H1 (cell line): Measurements from ENCODE around the gene TMIGD2. TPM values are rescaled to one million over a fixed set of nuclear protein-coding genes. Genes with fewer than 3 reads are reported as not detected.

Source experiments
- CTCF ChIA-PET: fragments of 300-600 bp; sonication (Branson Sonifier 250); formaldehyde crosslinking; loops from one replicate; lab custom pipeline; 2021; ENCODE audit not compliant: partially characterized antibody; lab: Charles Lee
- POLR2A ChIA-PET: fragments of 300-600 bp; sonication (Branson Sonifier 250); formaldehyde crosslinking; loops from one replicate; lab custom pipeline; 2021; ENCODE audit warnings: inconsistent platforms; ENCODE audit not compliant: partially characterized antibody; lab: Charles Lee
- DNase-seq, 2 experiments: peaks; one replicate each; pipeline versions ENCODE4 v3.0.0 to v3.0.0-alpha.2; 2010 to 2022; ENCODE audit warnings: low spot score in 2 of 2, low read depth in 1 of 2, mixed read lengths in 1 of 2
- FAIRE-seq: peaks from 2 replicates; lab custom pipeline; 2011; peaks lifted over from hg19 to GRCh38; lab: Jason Lieb, UNC
- H2AFZ ChIP-seq: 2 replicates; pipeline ENCODE4 v1.8.1; 2012; ENCODE audit warnings: low read length, inconsistent platforms
- H2AK5ac ChIP-seq: 2 replicates; pipeline ENCODE4 v1.6.1; 2013; ENCODE audit warnings: low read depth, low read length
- H2BK120ac ChIP-seq: replicated peaks from 2 replicates; pipeline ENCODE3; 2013; ENCODE audit warnings: low read depth, low read length, inconsistent platforms
- H2BK12ac ChIP-seq: 2 replicates; pipeline ENCODE4 v1.6.1; 2013; ENCODE audit warnings: low read depth, low read length
- H2BK15ac ChIP-seq: 2 replicates; pipeline ENCODE4 v1.6.1; 2013; ENCODE audit warnings: low read length
- H2BK20ac ChIP-seq: 2 replicates; pipeline ENCODE4 v1.6.1; 2013; ENCODE audit warnings: low read length
- H2BK5ac ChIP-seq: 2 replicates; pipeline ENCODE4 v1.6.1; 2013; ENCODE audit warnings: low read depth, low read length
- H3K14ac ChIP-seq: 2 replicates; pipeline ENCODE4 v1.6.1; 2013; ENCODE audit warnings: inconsistent platforms; ENCODE audit not compliant: insufficient read length
- H3K18ac ChIP-seq: 2 replicates; pipeline ENCODE4 v1.6.1; 2013; ENCODE audit warnings: low read length; ENCODE audit errors: extremely low read depth
- H3K23ac ChIP-seq: 2 replicates; pipeline ENCODE4 v1.6.1; 2013; ENCODE audit warnings: inconsistent platforms; ENCODE audit not compliant: insufficient read length
- H3K23me2 ChIP-seq: 2 replicates; pipeline ENCODE4 v1.6.1; 2013; ENCODE audit warnings: low read depth, low read length
- H3K27ac ChIP-seq: 2 replicates; pipeline ENCODE4 v1.6.1; 2011; ENCODE audit warnings: low read depth, low read length, inconsistent platforms
- H3K27me3 ChIP-seq, 4 experiments: replicated peaks in 1 of 4; 1 replicate in 1 of 4; 2 replicates in 3 of 4; pipeline versions ENCODE4 v1.6.1 to v1.8.1; 2011 to 2013; ENCODE audit warnings: low read length in 3 of 4, mild to moderate bottlenecking in 3 of 4, inconsistent platforms in 2 of 4, mixed read lengths in 2 of 4, moderate library complexity in 1 of 4; ENCODE audit not compliant: control insufficient read depth in 3 of 4, insufficient read depth in 3 of 4; ENCODE audit errors: extremely low read depth in 1 of 4
- H3K36me3 ChIP-seq, 4 experiments: 2 replicates each; pipeline versions ENCODE4 v1.6.1 to v1.8.1; 2011 to 2013; ENCODE audit warnings: mild to moderate bottlenecking in 4 of 4, low read length in 3 of 4, moderate library complexity in 2 of 4, control low read depth in 1 of 4, inconsistent platforms in 1 of 4; ENCODE audit not compliant: insufficient read depth in 4 of 4, control insufficient read depth in 2 of 4
- H3K4ac ChIP-seq: replicated peaks from 2 replicates; pipeline ENCODE3; 2013; ENCODE audit warnings: low read length, low read depth, mixed read lengths, inconsistent platforms; ENCODE audit not compliant: insufficient read length
- H3K4me1 ChIP-seq, 4 experiments: replicated peaks in 1 of 4; 1 replicate in 1 of 4; 2 replicates in 3 of 4; pipeline versions ENCODE4 v1.6.1 to v1.8.1; 2011 to 2013; ENCODE audit warnings: low read length in 3 of 4, inconsistent platforms in 2 of 4, mixed read lengths in 1 of 4; ENCODE audit not compliant: insufficient read depth in 4 of 4, control insufficient read depth in 3 of 4
- H3K4me2 ChIP-seq, 2 experiments: 2 replicates each; pipeline versions ENCODE4 v1.6.1 to v1.8.1; 2011 to 2013; ENCODE audit warnings: low read depth in 2 of 2, low read length in 2 of 2, control low read depth in 1 of 2, inconsistent platforms in 1 of 2, mild to moderate bottlenecking in 1 of 2; ENCODE audit not compliant: insufficient read depth in 1 of 2
- H3K4me3 ChIP-seq, 4 experiments: fragments of 200-600, 300-600 bp in 1 of 4; sonication (generic), shearing (Covaris generic), sonication (Bioruptor Twin) in 1 of 4; 2 replicates each; pipeline versions ENCODE4 v1.5.1 to v1.8.1; 2011 to 2016; ENCODE audit warnings: low read length in 4 of 4, low read depth in 3 of 4, control low read depth in 2 of 4, inconsistent platforms in 2 of 4, mild to moderate bottlenecking in 2 of 4, mixed read lengths in 1 of 4, moderate library complexity in 1 of 4; ENCODE audit not compliant: insufficient read depth in 2 of 4; ENCODE audit errors: extremely low read depth in 1 of 4
- H3K56ac ChIP-seq: replicated peaks from 2 replicates; pipeline ENCODE3; 2013; ENCODE audit warnings: low read depth, mild to moderate bottlenecking, mixed read lengths, low read length, inconsistent platforms; ENCODE audit not compliant: insufficient read length
- H3K79me1 ChIP-seq: 2 replicates; pipeline ENCODE4 v1.6.1; 2013; ENCODE audit warnings: low read depth, low read length, control low read depth
- H3K79me2 ChIP-seq, 2 experiments: 2 replicates each; pipeline versions ENCODE4 v1.6.1 to v1.8.1; 2012 to 2013; ENCODE audit warnings: low read length in 2 of 2, mild to moderate bottlenecking in 2 of 2, inconsistent platforms in 1 of 2; ENCODE audit not compliant: insufficient read depth in 2 of 2, control insufficient read depth in 1 of 2
- H3K9ac ChIP-seq, 4 experiments: replicated peaks in 1 of 4; 1 replicate in 1 of 4; 2 replicates in 3 of 4; pipeline versions ENCODE4 v1.6.1 to v1.8.1; 2011 to 2013; ENCODE audit warnings: low read depth in 3 of 4, low read length in 3 of 4, control low read depth in 2 of 4, mild to moderate bottlenecking in 2 of 4, moderate library complexity in 2 of 4, inconsistent platforms in 1 of 4; ENCODE audit errors: extremely low read depth in 1 of 4
- H3K9me3 ChIP-seq, 2 experiments: 2 replicates each; pipeline versions ENCODE4 v1.6.1 to v1.8.1; 2012 to 2013; ENCODE audit warnings: mild to moderate bottlenecking in 2 of 2, moderate library complexity in 2 of 2, control low read depth in 1 of 2, inconsistent platforms in 1 of 2, low read depth in 1 of 2, low read length in 1 of 2, mixed read lengths in 1 of 2; ENCODE audit not compliant: insufficient read depth in 2 of 2
- H4K20me1 ChIP-seq, 2 experiments: replicated peaks in 1 of 2; 2 replicates each; pipeline versions ENCODE3 to v1.8.1; 2011 to 2013; ENCODE audit warnings: inconsistent platforms in 2 of 2, low read length in 2 of 2, mild to moderate bottlenecking in 1 of 2; ENCODE audit not compliant: insufficient read depth in 2 of 2, control insufficient read depth in 1 of 2
- H4K5ac ChIP-seq: 2 replicates; pipeline ENCODE4 v1.6.1; 2013; ENCODE audit warnings: low read length, low read depth, mixed read lengths, inconsistent platforms; ENCODE audit not compliant: insufficient read length
- H4K8ac ChIP-seq: 2 replicates; pipeline ENCODE4 v1.8.0; 2013; ENCODE audit warnings: mild to moderate bottlenecking, moderate library complexity, low read length, inconsistent platforms; ENCODE audit not compliant: insufficient read depth; ENCODE audit errors: extremely low read depth
- H4K91ac ChIP-seq: replicated peaks from 2 replicates; pipeline ENCODE3; 2013; ENCODE audit warnings: low read length, mixed read lengths, inconsistent platforms; ENCODE audit not compliant: insufficient read length
- CTBP2 ChIP-seq: IDR thresholded peaks from 2 replicates; pipeline ENCODE4 v1.7.0; 2011; ENCODE audit warnings: borderline replicate concordance, mild to moderate bottlenecking, moderate library complexity, mixed read lengths, low read length; ENCODE audit not compliant: insufficient read depth, insufficient read length
- GABPA ChIP-seq: IDR thresholded peaks from 2 replicates; pipeline ENCODE4 v1.6.1; 2011; ENCODE audit warnings: mild to moderate bottlenecking, low read length, moderate library complexity, borderline replicate concordance; ENCODE audit not compliant: insufficient read depth
- KDM4A ChIP-seq: IDR thresholded peaks from one replicate; pipeline ENCODE4 v1.7.1; 2012; ENCODE audit warnings: low read depth, mild to moderate bottlenecking, moderate library complexity, low read length, inconsistent platforms; ENCODE audit not compliant: severe bottlenecking
- RXRA ChIP-seq: IDR thresholded peaks from 2 replicates; pipeline ENCODE4 v1.6.1; 2011; ENCODE audit warnings: low read depth, mild to moderate bottlenecking, low read length, moderate library complexity; ENCODE audit not compliant: insufficient read depth
- SIX5 ChIP-seq: IDR thresholded peaks from 2 replicates; pipeline ENCODE4 v1.6.1; 2011; ENCODE audit warnings: mild to moderate bottlenecking, low read depth, low read length
- SP2 ChIP-seq: IDR thresholded peaks from 2 replicates; pipeline ENCODE4 v1.6.1; 2012; ENCODE audit warnings: mild to moderate bottlenecking, low read length, inconsistent platforms
- SP4 ChIP-seq: IDR thresholded peaks from 2 replicates; pipeline ENCODE4 v1.6.1; 2012; ENCODE audit warnings: low read length, inconsistent platforms
- TEAD4 ChIP-seq: IDR thresholded peaks from 2 replicates; pipeline ENCODE4 v1.6.1; 2012; ENCODE audit warnings: low read depth, low read length, inconsistent platforms, mixed read lengths
- WGBS, 2 experiments: shearing (Covaris generic) in 1 of 2; methylation state at CpG; one replicate each; pipeline versions ENCODE4 v1.1.6 to v1.1.7; 2013 to 2015; ENCODE audit warnings: low lambda C conversion rate in 2 of 2, mixed read lengths in 2 of 2, inconsistent platforms in 1 of 2, low coverage in 1 of 2, missing lambda C conversion rate in 1 of 2; ENCODE audit not compliant: insufficient replicate concordance in 2 of 2, insufficient coverage in 1 of 2, insufficient read length in 1 of 2; ENCODE audit errors: extremely low coverage in 1 of 2, missing lambda C conversion rate in 1 of 2; 5-methylcytosine and 5-hydroxymethylcytosine counted together
- polyA plus RNA-seq, 7 experiments: library from polyadenylated mRNA; depleted of rRNA in 3 of 7; stranded (reverse) in 5 of 7; unstranded in 2 of 7; fragments of >200 nt in 5 of 7; fragments of 200-250 nt in 2 of 7; gene quantifications; 1 replicate in 5 of 7; 2 replicates in 1 of 7; 4 replicates in 1 of 7; pipeline versions ENCODE4 v1.2.1 to v1.2.3, GENCODE V29; 2011 to 2013; ENCODE audit warnings: missing spikeins in 2 of 7, mixed read lengths in 2 of 7
- total RNA-seq: library from RNA; stranded (reverse); fragmentation: NEBNext Ultra II Directional; extraction: Animal tissue kit (Norgen Biotek cat#: 25700); gene quantifications from 2 replicates; pipeline ENCODE4 v1.2.1, GENCODE V29; 2021
- TF ChIP-seq, protein P1 (sequence below): IDR thresholded peaks from 2 replicates; pipeline ENCODE4 v1.6.1; 2011; ENCODE audit warnings: low read length, improper control_type of control experiment

Gene TMIGD2
- total and polyA plus RNA-seq, 2 of the 8 experiments (the other 6 are each of a cell fraction or from before 2014, with no cell fraction given): 0.39 to 0.41 TPM

DNA sequence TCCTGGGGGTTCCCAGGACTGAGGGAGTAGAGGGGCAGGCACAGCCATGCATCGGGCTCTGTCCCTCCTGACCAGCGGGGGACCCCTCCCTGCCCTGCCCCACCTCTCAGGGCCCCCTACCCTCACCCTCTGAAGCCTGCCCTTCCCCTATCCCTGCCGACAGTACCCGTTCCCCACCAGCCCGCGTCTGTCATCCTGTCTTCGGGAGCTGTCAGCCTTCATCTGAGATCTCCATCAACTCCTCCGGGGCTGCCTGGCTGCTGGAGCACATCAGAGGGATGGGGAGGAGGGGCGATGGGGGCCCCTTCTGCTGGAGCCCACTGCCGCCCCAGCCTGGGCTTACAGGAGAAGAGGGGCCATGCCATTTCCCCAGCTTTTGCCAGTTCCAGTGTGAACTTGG lies 29.3 kb downstream of the TMIGD2 start:
- Histone ChIP-seq H2BK12ac (no peak overlapping the region), H3K18ac (no peak overlapping the region), H2AFZ (no peak overlapping the region), H2BK120ac (no peak overlapping the region), H3K79me1 (no peaks in the 10 kb centered on the region), H2BK20ac (no peak overlapping the region), H3K4me1 (no peaks in the 10 kb centered on the region; a peak in 2 of 7 replicates), H3K27me3 (peaks cover 0 to 2% (median under 1%) of the 10 kb centered on the region in 4 experiments; a peak in 3 of 7 replicates), H2BK5ac (no peak overlapping the region), H3K14ac (no peak overlapping the region), H2BK15ac (no peak overlapping the region), H4K5ac (no peak overlapping the region), H3K23me2 (no peaks in the 10 kb centered on the region), H3K79me2 (no peaks in the 10 kb centered on the region), H3K4me3 (no peak overlapping the region), H3K9me3 (no peaks in the 10 kb centered on the region), H4K20me1 (peaks cover 2% of the 10 kb centered on the region in 2 experiments), H3K36me3 (peaks cover 2 to 5% (median 4%) of the 10 kb centered on the region in 4 experiments; a peak in 3 of 8 replicates), H4K8ac (no peak overlapping the region), H4K91ac (no peak overlapping the region), H3K56ac (no peak overlapping the region), H3K9ac (no peak overlapping the region), H2AK5ac (no peak overlapping the region), H3K27ac (no peak overlapping the region), H3K4ac (no peak overlapping the region), H3K4me2 (no peak overlapping the region), H3K23ac (no peak overlapping the region)
- CTCF ChIA-PET: interaction anchor here (0.6 to 14.6 kb wide), 3 partner anchors 16 to 295 kb away, joined by 3 to 311 read pairs (median 4); partner anchors contain the start of genes MPND and STAP2
- no peak for DNase-seq
- 80% methylated on average over 9 of the region's 10 CpGs; no CpG with 5 or more reads in 1 of the 2 experiments for WGBS, 2 experiments
- FAIRE-seq: no peak
- TF ChIP-seq CTBP2: no peak
- no peak for TF ChIP-seq SP2
- no peak for TF ChIP-seq GABPA
- no peak for TF ChIP-seq SIX5
- TF ChIP-seq KDM4A: no peak
- TF ChIP-seq RXRA: no peak
- TF ChIP-seq TEAD4: no peak
- TF ChIP-seq, protein P1, sequence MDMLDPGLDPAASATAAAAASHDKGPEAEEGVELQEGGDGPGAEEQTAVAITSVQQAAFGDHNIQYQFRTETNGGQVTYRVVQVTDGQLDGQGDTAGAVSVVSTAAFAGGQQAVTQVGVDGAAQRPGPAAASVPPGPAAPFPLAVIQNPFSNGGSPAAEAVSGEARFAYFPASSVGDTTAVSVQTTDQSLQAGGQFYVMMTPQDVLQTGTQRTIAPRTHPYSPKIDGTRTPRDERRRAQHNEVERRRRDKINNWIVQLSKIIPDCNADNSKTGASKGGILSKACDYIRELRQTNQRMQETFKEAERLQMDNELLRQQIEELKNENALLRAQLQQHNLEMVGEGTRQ: no peak
- no peak for TF ChIP-seq SP4
- POLR2A ChIA-PET: interaction anchor here (0.8 to 1.4 kb wide), 4 partner anchors 11 to 70 kb away, joined by 3 read pairs; partner anchors contain the start of gene MPND
